GM19035 (cell line): ENCODE measurements around the gene PALM.

Experiments
- ATAC-seq: cut with Tn5 transposase; IDR thresholded peaks from one replicate; pipeline ENCODE4 v1.9.1; 2021; ENCODE audit not compliant: unreplicated experiment

The PALM gene

GRCh38 chr19:778910-779653, 70.3 kb downstream of the PALM start:
- ATAC-seq: no peak

GRCh38 chr19:780935-781334, 72.2 kb downstream of the PALM start:
- ATAC-seq: no peak

- ATAC-seq: no peak
Observed at GRCh38 chr19:781800-782184, 73.1 kb downstream of the PALM start.

DNA sequence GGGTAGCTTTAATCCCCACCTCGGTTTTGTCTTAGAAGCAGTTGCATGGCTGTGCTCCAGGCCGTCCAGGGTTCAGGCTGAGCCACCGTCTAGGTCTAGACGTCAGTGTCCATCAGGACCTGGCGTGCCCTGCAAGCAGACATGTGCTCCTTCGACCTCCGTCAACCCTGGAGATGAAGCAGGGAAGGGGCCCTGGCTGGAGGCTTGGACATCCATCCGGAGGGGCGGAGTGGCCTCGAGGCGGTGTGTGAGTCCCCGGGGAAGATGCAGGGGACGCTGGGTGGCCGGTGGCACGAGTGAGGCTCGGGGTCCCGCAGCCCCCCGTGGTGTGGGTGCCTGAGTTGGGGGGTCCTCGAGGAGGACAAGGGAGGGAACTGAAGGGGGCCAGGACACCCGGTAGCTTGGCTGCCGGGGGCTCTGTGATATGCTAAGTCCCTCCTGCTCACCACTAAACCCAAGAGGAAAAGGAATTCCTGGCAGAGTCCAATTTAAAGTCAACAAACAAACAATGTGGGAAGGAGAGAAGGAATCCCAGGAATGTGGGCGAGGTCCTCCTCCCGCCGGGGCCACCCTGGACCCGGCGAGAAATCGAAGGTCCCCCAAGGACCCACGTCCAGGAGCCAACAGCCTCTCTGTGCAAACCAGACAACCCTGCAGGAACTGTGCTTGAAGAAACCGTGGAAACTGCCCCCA, 73.6 kb downstream of the PALM start:
- ATAC-seq: no peak

DNA sequence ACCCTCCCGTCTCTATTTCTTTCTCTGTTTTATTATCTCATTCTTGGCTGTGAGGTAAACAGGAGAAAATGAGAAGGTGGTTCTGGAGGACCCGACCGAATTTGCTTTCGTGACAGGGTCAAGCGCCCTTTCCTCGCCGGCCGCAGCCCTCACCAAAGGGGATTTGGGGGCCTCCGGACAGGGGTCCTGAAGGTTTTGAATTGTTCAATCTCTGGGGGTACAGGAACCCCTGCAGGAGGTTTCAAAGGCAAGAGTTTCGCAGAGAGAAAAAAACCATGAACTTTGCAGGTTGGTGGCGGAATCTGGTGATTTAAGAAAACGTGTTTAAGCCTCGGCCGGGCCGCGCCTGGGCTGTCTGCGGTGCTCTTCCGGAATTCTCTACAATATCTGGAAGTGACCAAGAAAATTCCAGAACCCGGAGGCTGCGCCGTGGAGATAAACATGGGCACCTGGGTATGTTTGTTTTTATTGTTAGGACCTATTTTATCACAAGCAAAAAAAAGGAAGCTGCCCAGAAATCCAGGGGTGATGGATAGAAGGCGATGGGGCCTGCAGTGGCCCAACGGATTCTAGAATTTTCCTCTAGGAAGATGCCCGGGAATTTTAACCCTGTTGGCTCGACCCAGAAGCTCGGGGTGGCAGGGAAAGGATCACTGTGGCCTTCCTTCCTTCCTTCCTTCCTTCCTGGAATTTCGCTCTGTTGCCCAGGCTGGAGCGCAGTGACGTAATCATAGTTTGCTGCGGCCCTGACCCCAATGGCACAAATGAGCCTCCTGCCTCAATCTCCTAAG, 74.3 kb downstream of the PALM start:
- no peak for ATAC-seq

DNA sequence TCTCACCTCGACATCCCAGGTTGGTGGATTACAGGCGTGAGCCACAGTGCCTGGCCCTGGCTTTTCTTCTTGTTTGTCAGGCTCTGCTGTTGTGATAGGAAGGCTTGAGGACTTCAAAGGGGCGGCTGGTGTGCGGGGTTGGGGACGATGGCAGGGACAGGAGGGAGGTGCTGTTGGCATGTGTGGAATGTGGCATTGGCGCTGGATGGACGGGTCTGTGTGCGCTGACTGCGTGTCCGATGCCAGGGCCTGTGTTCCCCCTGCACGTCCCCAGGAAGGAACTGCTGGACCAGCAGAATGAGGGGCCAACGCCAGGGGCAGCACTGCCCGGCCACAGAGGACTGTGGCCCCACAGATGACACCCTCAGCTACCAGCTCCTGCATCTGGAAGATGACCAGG, 75.8 kb downstream of the PALM start:
- no peak for ATAC-seq

- ATAC-seq: no peak
Observed at GRCh38 chr19:787536-787935, 78.8 kb downstream of the PALM start.

- ATAC-seq: no peak
Observed at GRCh38 chr19:788686-788982, 79.9 kb downstream of the PALM start.

DNA sequence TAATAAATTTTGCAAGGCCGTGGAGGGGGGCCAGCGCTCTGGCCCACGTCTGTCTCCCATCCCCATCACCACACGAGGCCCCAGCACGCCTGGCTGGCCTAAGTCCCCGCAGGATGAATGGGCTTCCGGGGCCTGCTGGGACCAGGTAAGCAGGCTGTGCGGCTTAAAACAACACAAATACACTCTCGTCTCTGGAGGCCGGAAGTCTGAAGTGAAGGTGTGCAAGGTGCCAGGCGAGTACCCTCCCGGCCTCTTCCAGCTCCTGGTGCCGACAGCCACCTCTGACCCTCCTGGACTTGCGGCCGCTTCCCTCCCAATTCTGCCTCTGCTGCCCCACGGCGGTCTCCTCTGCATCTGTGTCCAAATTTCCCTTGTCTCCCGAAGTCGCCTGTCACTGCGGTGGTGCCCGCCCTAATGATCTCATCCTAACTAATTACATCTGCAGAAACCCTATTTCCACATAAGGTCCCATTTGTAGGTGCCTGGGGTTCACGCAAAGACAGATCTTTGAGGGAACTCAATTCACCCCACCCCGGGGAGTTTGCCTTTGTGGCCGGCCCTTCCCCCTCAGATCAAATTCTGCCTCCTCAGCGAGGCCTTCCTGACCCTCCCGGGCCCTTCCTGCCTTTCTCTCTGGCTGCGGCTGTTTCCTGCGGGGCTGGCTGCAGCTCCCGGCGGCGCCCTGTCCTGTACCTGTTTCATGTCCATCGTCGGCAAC, 80.4 kb downstream of the PALM start:
- no peak for ATAC-seq

- ATAC-seq: no peak
Observed at GRCh38 chr19:789701-790060, 80.9 kb downstream of the PALM start.

- ATAC-seq: no peak
Observed at GRCh38 chr19:791007-791566, 82.4 kb downstream of the PALM start.

DNA sequence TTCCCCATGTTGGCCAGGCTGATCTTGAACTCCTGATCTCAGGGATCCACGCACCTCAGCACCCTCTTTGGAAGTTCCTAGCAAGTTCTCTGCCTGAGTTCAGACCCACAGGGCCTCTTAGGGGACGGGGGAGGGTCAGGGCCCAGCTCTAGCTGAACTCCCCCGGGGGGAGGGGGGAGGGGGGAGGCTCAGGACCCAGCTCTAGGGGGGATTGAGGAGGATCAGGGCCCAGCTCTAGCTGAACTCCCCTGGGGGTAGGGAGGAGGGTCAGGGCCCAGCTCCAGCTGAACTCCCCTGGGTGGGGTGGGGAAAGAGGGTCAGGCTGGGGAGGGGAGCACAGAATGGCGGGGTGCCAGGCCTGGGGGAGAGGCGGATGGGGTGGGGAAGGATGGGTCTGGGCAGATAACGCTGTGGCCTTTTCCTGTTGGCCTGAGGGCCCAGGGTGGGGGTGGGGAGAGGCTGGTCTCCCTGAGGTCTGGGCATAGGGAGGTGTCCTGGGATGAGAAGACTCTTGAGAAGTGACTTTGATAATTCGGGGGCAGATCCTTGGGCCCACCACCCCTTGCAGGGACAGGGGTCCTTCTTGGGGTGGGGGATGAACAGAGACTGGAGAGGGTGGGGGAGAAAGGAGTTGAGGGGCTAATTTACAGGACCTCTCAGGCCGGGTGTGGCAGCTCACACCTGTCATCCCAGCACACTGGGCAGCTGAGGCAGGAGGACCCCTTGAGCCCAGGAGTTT, 83.0 kb downstream of the PALM start:
- no peak for ATAC-seq

- no peak for ATAC-seq
Observed at GRCh38 chr19:792306-792885, 83.7 kb downstream of the PALM start.

GRCh38 chr19:793806-794205, 85.1 kb downstream of the PALM start:
- no peak for ATAC-seq

DNA sequence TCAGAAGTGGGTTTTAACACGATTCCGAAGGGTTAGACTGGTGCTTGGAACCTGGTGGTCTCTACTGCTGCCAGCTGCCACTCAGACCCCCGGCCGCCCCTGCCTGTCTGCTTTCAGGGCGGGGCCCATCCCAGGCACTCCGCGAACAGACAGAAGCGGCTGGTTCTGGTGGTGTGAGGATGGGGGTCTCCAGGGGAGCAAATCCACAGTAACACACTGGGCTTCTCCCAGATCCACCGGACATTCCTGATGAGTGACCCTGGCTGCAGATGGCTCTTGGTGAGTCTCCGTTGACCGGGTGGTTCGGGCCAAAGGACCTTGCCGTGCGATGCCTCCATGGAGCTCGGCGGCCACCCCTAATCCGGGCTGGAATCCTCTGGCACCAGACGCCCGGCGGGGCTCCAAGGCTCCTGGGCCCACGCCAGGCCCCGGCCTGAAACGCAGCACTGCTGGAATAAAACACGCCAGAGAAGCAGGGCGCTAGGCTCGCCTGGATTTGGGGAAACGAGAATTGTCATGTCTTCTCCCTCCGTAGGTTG, 86.4 kb downstream of the PALM start:
- ATAC-seq: no peak

DNA sequence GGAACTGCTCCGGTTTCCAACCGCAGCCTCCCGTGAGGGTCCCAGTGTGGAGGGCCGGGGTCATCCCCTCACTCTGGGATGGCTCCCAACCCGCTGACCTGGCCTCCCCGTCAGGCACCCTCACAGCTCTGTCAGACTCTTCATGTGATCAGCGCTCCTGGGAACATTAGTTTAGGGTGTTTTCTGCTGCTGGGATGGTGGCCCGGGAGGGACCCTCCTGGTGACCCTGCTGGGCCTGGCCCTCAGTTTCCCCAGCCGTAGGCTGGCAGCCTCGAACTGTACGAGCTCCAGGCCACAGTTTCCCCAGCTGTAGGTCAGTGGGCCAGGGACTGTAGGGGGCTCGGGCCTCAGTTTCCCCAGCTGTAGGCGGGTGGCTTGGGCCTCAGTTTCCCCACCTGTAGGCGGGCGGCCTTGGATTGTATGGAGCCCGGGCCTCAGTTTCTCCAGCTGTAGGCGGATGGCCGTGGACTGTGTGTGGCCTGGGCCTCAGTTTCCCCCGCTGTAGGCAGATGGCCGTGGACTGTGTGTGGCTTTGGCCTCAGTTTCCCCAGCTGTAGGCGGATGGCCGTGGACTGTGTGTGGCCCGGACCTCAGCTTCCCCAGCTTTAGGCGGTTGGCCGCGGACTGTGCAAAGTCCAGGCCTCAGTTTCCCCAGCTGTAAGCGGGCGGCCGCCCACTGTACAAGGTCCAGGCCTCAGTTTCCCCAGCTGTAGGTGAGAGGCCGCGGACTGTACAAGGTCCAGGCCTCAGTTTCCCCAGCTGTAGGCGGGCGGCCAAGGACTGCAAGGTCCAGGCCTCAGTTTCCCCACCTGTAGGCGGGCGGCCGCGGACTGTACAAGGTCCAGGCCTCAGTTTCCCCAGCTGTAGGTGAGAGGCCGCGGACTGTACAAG, 87.2 kb downstream of the PALM start:
- ATAC-seq: no peak

DNA sequence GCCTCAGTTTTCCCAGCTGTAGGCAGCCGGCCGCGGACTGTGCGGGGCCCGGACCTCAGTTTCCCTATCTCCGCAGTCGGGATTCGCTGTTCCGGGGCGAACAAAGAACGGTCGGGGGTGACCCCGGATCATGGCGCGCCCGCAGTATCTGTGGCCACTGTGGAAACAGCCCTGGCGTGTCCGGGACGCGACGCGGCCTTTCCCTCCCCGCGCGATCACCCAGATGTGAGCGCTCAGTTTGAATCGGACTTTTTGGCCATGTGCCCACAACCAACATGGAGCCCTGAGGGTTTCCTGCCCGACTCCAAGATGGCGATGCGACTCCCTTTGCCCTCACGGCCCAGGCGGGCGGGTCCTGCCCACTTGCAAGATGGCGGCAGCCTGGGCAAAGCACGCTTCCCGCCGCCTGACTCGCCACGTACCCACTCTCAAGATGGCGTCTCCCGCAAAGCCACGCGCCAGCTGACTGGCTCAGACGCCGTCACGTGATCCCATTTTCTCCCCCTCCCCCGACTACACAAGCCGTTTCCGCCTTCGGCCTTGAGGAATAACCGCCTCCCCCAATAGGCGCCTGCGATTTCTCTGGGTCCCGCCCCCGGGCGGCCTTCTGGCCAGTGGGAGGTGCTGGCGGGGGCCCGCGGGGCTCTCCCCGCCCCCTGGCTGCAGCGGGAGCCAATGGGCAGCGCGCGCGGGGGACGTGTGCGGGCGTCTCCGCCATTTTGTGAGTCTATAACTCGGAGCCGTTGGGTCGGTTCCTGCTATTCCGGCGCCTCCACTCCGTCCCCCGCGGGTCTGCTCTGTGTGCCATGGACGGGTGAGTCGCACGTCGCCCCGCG, 88.2 kb downstream of the PALM start, which contains the start of gene PTBP1:
PTBP1 (plus strand) TSS at position 761 of the 836 bp plus-strand sequence; CDS start at position 807, 46 bp downstream.
- ATAC-seq: peak; percentile 81
